Ramos (cell line): ENCODE results near the gene NUP214.

ENCODE experiments used
- in situ Hi-C: fragments of 300-500 bp; cut with MboI; formaldehyde crosslinking; loops from one replicate; pipeline ENCODE4 v1.14.3; 2022; ENCODE audit warnings: low sequenced_read_pairs; ENCODE audit not compliant: unreplicated experiment

NUP214 gene

DNA sequence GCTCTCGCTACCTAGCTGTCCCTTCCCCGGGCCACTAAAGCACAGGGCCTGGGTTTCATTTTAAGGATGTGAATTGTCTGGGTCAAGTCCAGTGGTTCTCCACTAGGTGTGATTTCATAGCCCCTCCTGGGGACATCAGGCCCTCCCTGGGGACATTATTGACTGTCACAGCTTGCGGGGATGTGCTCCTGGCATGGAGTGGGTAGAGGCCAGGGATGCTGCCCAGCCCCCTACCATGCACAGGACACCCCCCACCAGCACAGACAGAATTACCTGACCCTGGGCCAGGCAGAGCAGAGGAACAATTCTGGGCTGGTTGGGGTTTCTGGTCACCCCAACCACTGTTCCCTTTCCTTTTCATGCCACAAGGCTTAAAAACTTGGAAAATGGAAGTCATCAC lies 146.8 kb downstream of the NUP214 start:
- in situ Hi-C loops, result loop anchor here (25.0 kb wide), 1 partner anchor 1115 kb away; no protein-coding TSS in a partner anchor

DNA sequence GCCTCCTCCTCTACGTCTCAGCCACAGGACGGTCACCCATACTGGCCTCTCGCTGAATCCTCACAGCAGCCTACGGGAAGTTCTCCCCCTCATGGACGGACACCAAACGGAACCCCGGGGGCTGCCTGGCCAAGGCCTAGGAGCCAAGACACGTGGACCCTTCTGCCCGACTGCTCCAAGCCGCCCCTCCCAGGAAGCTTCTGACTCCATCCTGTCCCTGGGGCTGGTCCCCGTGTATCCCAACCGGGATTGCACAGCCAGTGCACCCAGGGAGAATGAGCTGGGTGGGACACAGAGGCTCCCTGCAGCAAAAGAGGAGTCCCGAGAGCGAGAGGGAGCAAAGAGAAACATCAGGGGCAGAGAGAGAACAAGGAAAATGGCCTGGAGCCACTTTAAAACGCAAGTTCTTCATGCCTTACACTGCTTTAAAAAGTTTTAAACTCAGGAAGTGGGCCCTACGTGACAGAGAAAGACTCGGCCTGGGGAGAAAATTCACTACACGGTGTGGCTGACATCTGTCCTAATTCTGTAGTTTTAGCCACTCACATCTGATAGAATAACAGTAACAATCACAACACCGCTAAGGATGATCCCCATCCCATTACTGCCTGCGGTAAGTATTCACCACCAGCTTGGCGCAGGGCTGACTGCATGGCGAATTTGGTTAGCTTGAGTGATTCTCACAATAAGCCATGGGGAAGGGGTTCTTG lies 147.9 kb downstream of the NUP214 start:
- in situ Hi-C loops, result loop anchor here (25.0 kb wide), 1 partner anchor 1114 kb away; no protein-coding TSS in a partner anchor

DNA sequence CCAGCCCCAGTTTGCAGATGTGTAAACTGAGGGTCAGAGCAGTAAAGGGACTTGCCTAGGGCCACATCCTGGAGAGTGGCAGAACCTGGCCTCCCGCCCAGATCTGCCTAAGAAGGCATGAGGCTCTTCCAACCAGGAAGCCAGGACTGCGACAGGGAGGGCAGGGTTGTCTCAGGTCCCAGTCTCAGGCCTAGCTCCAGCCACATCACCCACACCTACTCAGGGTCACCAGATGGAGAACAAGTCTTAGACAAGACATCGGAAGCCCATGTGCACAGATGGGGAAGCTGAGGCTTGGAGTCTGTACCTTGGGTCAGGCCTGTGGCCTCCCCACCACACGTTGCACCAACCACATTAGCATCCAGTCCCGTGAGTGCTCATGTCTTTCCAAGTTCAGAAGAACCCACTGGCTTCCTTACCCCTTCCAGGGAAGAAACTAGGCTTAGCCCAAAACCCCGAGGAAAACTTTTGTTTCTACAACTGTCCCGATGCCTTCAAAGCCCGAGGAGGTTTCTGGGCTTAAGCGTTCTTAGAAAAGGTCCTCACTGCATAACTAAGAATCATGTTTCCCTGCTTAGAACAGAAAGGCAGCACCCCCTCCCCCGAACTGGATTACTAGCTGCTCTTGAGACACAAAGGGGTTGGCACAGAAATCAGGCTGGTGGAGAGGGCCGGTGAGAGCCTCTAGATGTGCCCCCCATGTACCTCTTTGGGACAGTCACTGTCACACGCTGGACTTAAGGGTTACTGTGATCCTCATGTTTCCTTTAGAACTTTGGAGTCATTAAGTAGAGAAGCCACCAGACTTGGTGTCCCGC lies 148.7 kb downstream of the NUP214 start:
- in situ Hi-C loops, result loop anchor here (25.0 kb wide), 1 partner anchor 1113 kb away; no protein-coding TSS in a partner anchor

- in situ Hi-C loops, result loop anchor here (25.0 kb wide), 1 partner anchor 1112 kb away; no protein-coding TSS in a partner anchor
Measured at GRCh38 chr9:131274674-131275331, 149.4 kb downstream of the NUP214 start.

GRCh38 chr9:131275332-131276093 lies 150.1 kb downstream of the NUP214 start:
- in situ Hi-C loops, result no loop called here

- in situ Hi-C loops, result no loop called here
Measured at GRCh38 chr9:131276094-131276888, 150.9 kb downstream of the NUP214 start, which contains the start of gene FAM78A. FAM78A (minus strand) TSS chr9:131276510; CDS start chr9:131276179, 331 bp downstream.

DNA sequence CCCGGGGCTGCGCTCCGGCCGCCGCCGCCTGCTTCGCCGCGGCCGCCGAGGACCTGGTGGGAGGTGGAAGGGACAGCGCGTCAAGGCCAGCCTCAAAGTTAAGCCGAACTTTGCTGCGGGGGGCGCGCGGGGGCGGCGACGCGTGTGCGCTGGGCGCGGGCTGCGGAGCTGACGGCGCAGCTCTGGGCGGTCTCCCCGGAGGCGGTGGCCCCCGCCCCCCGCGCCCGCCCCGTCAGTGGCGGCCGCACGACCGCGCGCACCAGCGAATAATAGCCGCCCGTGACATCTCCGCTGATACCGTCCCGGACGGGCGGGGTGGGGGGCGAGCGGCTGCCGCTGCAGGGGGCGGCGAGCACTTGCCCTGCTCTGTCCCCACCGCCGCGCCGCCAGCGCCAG lies 151.5 kb downstream of the NUP214 start:
- in situ Hi-C loops, result no loop called here

- in situ Hi-C loops, result no loop called here
Measured at GRCh38 chr9:131277287-131277909, 152.0 kb downstream of the NUP214 start.

DNA sequence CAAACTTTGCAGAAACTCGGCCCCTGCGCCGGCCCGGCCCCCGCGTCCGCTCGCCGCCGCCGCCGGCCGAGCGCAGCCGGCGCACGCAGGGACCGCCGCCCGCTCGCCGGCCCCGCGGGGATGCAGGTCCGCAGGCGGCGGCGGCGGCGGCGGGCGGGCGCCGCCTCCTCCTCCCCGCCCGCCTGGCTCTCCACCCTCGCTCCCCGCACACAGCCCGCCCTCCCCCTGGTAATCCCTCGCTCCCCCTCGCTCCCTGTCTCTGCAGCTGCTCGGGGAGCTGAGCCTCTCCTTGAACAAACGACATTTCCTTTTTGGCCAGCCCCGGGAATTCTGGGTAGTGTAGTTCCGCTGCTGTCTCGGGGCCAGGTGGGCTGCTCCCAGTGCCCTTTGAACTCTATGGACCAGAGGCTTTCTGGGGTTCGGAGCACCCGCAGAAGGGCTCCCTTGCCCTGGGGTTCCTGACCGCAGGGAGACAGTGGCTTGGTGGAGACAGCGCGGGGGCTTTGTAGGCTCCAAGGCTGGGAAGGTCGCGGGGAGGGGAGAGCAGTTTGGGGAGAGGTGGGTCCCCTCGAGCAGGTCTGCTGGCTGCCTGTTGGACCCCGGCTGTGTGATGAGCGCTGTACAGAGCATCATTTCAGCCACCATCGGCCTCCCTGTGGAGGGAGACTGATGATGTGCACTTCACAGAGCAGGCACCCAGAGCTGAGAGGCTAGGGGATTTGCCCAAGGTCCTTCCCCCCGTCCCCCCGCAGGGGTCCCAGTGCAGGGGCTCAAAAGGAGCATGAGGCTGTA lies 152.7 kb downstream of the NUP214 start:
- in situ Hi-C loops, result no loop called here

- in situ Hi-C loops, result no loop called here
Measured at GRCh38 chr9:131278702-131279111, 153.3 kb downstream of the NUP214 start.

DNA sequence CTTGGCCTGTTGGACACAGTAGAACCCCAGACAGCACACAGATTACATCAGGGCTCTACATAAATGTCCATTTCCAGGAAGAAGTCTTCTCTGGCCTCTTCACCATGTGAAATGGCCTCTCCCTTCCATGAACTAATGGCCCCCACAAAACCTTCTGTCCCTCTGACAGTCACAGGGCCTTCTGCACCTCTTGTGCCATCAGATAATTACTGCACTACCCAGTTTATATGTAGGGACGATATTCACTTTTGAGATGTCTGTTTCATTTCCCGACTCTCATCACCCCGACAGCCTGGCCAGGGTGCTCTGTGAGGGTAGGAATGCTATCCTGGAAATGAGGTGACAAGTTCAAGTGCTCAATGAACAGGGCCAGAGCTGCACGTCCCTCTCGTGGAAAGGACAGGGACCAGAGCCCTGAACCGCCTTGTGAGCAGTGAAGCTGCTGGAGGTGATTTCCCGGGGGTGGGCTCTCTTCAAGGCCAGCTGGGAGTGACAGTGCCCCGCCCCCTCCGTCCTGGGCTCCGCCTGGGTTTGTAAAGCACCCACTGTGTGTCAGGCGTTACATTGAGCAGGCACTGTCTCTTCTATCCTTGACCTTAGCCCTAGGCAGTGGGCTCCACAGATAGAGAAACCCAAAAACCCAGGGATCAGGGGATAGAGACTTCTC lies 153.9 kb downstream of the NUP214 start:
- in situ Hi-C loops, result no loop called here

- in situ Hi-C loops, result no loop called here
Measured at GRCh38 chr9:131279863-131280570, 154.6 kb downstream of the NUP214 start.

GRCh38 chr9:131280660-131281059 lies 155.3 kb downstream of the NUP214 start:
- in situ Hi-C loops, result no loop called here

- in situ Hi-C loops, result no loop called here
Measured at GRCh38 chr9:131281119-131281965, 156.0 kb downstream of the NUP214 start.

DNA sequence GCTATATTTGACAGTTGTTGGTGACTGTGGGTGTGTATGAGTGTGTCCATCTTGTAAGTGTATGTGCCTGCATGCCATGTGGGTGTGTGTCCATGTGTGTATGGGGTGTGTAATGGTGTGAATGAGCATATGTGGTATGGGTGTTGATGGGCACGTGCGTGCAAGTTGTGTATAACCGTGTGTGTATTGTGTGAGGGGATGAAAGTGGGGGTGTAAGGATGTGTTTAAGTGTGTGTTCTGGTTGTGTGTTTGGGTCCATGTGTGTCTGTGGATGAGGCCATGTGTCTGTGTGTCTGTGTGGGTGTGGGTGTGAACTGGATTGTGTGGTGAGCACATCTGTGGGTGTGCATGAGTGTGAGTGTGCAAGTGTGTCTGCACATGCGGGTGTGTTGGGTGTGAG lies 156.8 kb downstream of the NUP214 start:
- in situ Hi-C loops, result no loop called here
